Stimulated activated CD4-positive, alpha-beta T cell treated with anti-CD3 and anti-CD28 coated beads, Interleukin-4, amount 100 ng/mL, for 1 hour (primary cell): ENCODE measurements around the gene SOD3.

ENCODE experiments used
- DNase-seq: peaks from one replicate; pipeline ENCODE4 v3.0.0-alpha.2; 2020

Gene SOD3

GRCh38 chr4:24794916-24795665, at the start of gene SOD3:
TSS of gene SOD3 (plus strand) at chr4:24795573. CDS start at chr4:24799522, 3,949 bp downstream.
- DNase-seq, result no peak

GRCh38 chr4:24747234-24747975, 48.0 kb upstream of the SOD3 start:
- no peak for DNase-seq

GRCh38 chr4:24748023-24748422, 47.4 kb upstream of the SOD3 start:
- no peak for DNase-seq

- no peak for DNase-seq
These were observed 46.5 kb upstream of the SOD3 start for GRCh38 chr4:24748758-24749350.

GRCh38 chr4:24750106-24750505, 45.3 kb upstream of the SOD3 start:
- DNase-seq, result no peak

- DNase-seq, result no peak
These were observed 43.3 kb upstream of the SOD3 start for GRCh38 chr4:24751926-24752539.

GRCh38 chr4:24753519-24753918, 41.9 kb upstream of the SOD3 start:
- no peak for DNase-seq

GRCh38 chr4:24754571-24754970, 40.8 kb upstream of the SOD3 start:
- DNase-seq, result no peak

GRCh38 chr4:24763631-24764297, 31.6 kb upstream of the SOD3 start:
- DNase-seq, result no peak

GRCh38 chr4:24764345-24764744, 31.0 kb upstream of the SOD3 start:
- no peak for DNase-seq

GRCh38 chr4:24765376-24765988, 29.9 kb upstream of the SOD3 start:
- no peak for DNase-seq

- no peak for DNase-seq
These were observed 27.4 kb upstream of the SOD3 start for GRCh38 chr4:24768006-24768405.

GRCh38 chr4:24768604-24769003, 26.8 kb upstream of the SOD3 start:
- DNase-seq, result no peak

- DNase-seq, result no peak
These were observed 25.8 kb upstream of the SOD3 start for GRCh38 chr4:24769571-24769970.

- DNase-seq, result no peak
These were observed 25.3 kb upstream of the SOD3 start for GRCh38 chr4:24770032-24770584.

GRCh38 chr4:24770667-24771066, 24.7 kb upstream of the SOD3 start:
- DNase-seq, result no peak

- no peak for DNase-seq
These were observed 24.1 kb upstream of the SOD3 start for GRCh38 chr4:24771241-24771640.

GRCh38 chr4:24772061-24772705, 23.2 kb upstream of the SOD3 start:
- no peak for DNase-seq

GRCh38 chr4:24772952-24773351, 22.4 kb upstream of the SOD3 start:
- no peak for DNase-seq

GRCh38 chr4:24774452-24774851, 20.9 kb upstream of the SOD3 start:
- DNase-seq, result no peak

- no peak for DNase-seq
These were observed 20.3 kb upstream of the SOD3 start for GRCh38 chr4:24775032-24775605.
